K562 (cell line): Measurements from ENCODE around the gene PTPN9. TPM values are rescaled to one million over a fixed set of nuclear protein-coding genes. Genes with fewer than 3 reads are reported as not detected.

ENCODE experiments used
- ATAC-seq: fragments of 200-7000 bp; cut with Tn5 transposase; 3 replicates; pipeline ENCODE4 v1.9.1; 2020; ENCODE audit warnings: moderate library complexity
- BruUV-seq: library from RNA; stranded (reverse); fragments of 400-500 nt; replicated peaks from 2 replicates; lab custom pipeline; 2021; lab: Mats Ljungman, UMichigan
- CTCF ChIA-PET: fragments of 300-600 bp; formaldehyde crosslinking; extraction: SDS; loops from one replicate; lab custom pipeline; 2021; ENCODE audit warnings: low intra/inter-chr PET ratio; lab: Yijun Ruan, JAX
- POLR2A ChIA-PET: fragments of 300-600, 350-650 bp; sonication (Branson Sonifier 250); formaldehyde crosslinking; extraction: SDS; loops from one replicate; lab custom pipeline; 2021; ENCODE audit warnings: antibody characterized with exemption, inconsistent platforms; lab: Yijun Ruan, JAX
- DNase-seq, 4 experiments: peaks; one replicate each; pipeline versions ENCODE4 v3.0.0 to v3.0.0-alpha.2; 2011 to 2018; ENCODE audit warnings: low spot score in 3 of 4, mixed read lengths in 3 of 4; ENCODE audit errors: extremely low read depth in 1 of 4
- FAIRE-seq: peaks from 2 replicates; lab custom pipeline; 2011; peaks lifted over from hg19 to GRCh38; lab: Jason Lieb, UNC
- H2AFZ ChIP-seq: 2 replicates; pipeline ENCODE4 v1.6.0; 2011; ENCODE audit warnings: low read depth, low read length, control low read depth, inconsistent platforms
- H3K27ac ChIP-seq: fragments of 200-600 bp; 3 replicates; pipeline ENCODE4 v1.8.0; 2011; ENCODE audit warnings: low read depth, mild to moderate bottlenecking, control low read depth, inconsistent platforms, low read length, moderate library complexity, mixed read lengths; ENCODE audit errors: extremely low read depth
- H3K27me3 ChIP-seq, 2 experiments: fragments of 300-600 bp in 1 of 2; 2 replicates in 1 of 2; 3 replicates in 1 of 2; pipeline versions ENCODE4 v1.6.0 to v1.8.0; 2011; ENCODE audit warnings: inconsistent platforms in 2 of 2, low read length in 2 of 2, mild to moderate bottlenecking in 1 of 2, mixed read lengths in 1 of 2, moderate library complexity in 1 of 2; ENCODE audit not compliant: control insufficient read depth in 2 of 2, insufficient read depth in 2 of 2
- H3K36me3 ChIP-seq: fragments of 300-600 bp; 3 replicates; pipeline ENCODE4 v1.8.0; 2011; ENCODE audit warnings: mild to moderate bottlenecking, low read length, inconsistent platforms; ENCODE audit not compliant: control insufficient read depth, insufficient read depth
- H3K4me1 ChIP-seq, 2 experiments: fragments of 200-600 bp in 1 of 2; replicated peaks in 1 of 2; 2 replicates in 1 of 2; 3 replicates in 1 of 2; pipeline versions ENCODE4 v1.5.1 to v1.8.0; 2011; ENCODE audit warnings: inconsistent platforms in 2 of 2, low read length in 2 of 2, mild to moderate bottlenecking in 1 of 2, mixed read lengths in 1 of 2, moderate library complexity in 1 of 2; ENCODE audit not compliant: control insufficient read depth in 2 of 2, insufficient read depth in 2 of 2
- H3K4me2 ChIP-seq: 2 replicates; pipeline ENCODE4 v1.6.1; 2011; ENCODE audit warnings: low read length, control low read depth, inconsistent platforms, mixed read lengths; ENCODE audit not compliant: insufficient read depth
- H3K4me3 ChIP-seq: fragments of 200-600 bp; sonication (generic), shearing (Covaris generic); 2 replicates; pipeline ENCODE4 v1.5.1; 2016; ENCODE audit warnings: control low read depth, inconsistent platforms
- H3K79me2 ChIP-seq: fragments of 200-600 bp; 3 replicates; pipeline ENCODE4 v1.8.0; 2011; ENCODE audit warnings: low read length, inconsistent platforms; ENCODE audit not compliant: control insufficient read depth, insufficient read depth
- H3K9ac ChIP-seq, 2 experiments: 2 replicates each; pipeline versions ENCODE4 v1.6.0 to v1.6.1; 2011; ENCODE audit warnings: low read depth in 2 of 2, low read length in 2 of 2, control low read depth in 1 of 2, inconsistent platforms in 1 of 2, mild to moderate bottlenecking in 1 of 2, mixed read lengths in 1 of 2; ENCODE audit not compliant: insufficient read depth in 1 of 2
- H3K9me1 ChIP-seq: one replicate; pipeline ENCODE4 v1.6.0; 2011; ENCODE audit warnings: inconsistent platforms, mild to moderate bottlenecking, low read length, moderate library complexity; ENCODE audit not compliant: control insufficient read depth, insufficient read depth
- H3K9me3 ChIP-seq: replicated peaks from 2 replicates; pipeline ENCODE4 v1.5.1; 2011; ENCODE audit warnings: low read depth, low read length, inconsistent platforms; ENCODE audit not compliant: control insufficient read depth, insufficient read depth
- H4K20me1 ChIP-seq: replicated peaks from 2 replicates; pipeline ENCODE4 v1.6.1; 2011; ENCODE audit warnings: low read length, inconsistent platforms, mixed read lengths; ENCODE audit not compliant: control insufficient read depth, insufficient read depth
- BCOR ChIP-seq: fragments of 450-650 bp; IDR thresholded peaks from 2 replicates; pipeline ENCODE4 v1.6.1; 2016
- HDAC2 ChIP-seq: fragments of 450-650 bp; IDR thresholded peaks from 2 replicates; pipeline ENCODE4 v1.6.1; 2016; ENCODE audit warnings: mild to moderate bottlenecking
- MEIS2 ChIP-seq: fragments of 450-650 bp; IDR thresholded peaks from 2 replicates; pipeline ENCODE4 v1.6.1; 2014; ENCODE audit warnings: mild to moderate bottlenecking; ENCODE audit not compliant: partially characterized antibody
- MTA1 ChIP-seq: fragments of 450-650 bp; IDR thresholded peaks from 2 replicates; pipeline ENCODE4 v1.6.1; 2017; ENCODE audit warnings: borderline replicate concordance
- MYC ChIP-seq, 2 experiments: fragments of 250-450 bp in 1 of 2; sonication (Bioruptor Pico) in 1 of 2; IDR thresholded peaks; 2 replicates each; pipeline versions ENCODE4 v1.5.1 to v1.6.1; 2012 to 2021; ENCODE audit warnings: low read depth in 2 of 2, borderline replicate concordance in 1 of 2, improper control_type of control experiment in 1 of 2, low read length in 1 of 2, mild to moderate bottlenecking in 1 of 2, moderate library complexity in 1 of 2
- MYNN ChIP-seq, 2 experiments: sonication (generic); formaldehyde crosslinking in 1 of 2; IDR thresholded peaks; 2 replicates each; pipeline versions ENCODE4 v1.5.0 to v1.6.1; 2016 to 2020; ENCODE audit warnings: antibody characterized with exemption in 1 of 2, missing genetic modification reagents in 1 of 2
- SRF ChIP-seq, 2 experiments: fragments of 250-450, 450-650 bp in 1 of 2; sonication (Bioruptor Pico) in 1 of 2; sonication (generic) in 1 of 2; formaldehyde crosslinking; IDR thresholded peaks; 2 replicates each; pipeline versions ENCODE4 v1.5.0 to v1.5.1; 2020 to 2022; ENCODE audit warnings: mild to moderate bottlenecking in 1 of 2, missing genetic modification reagents in 1 of 2
- YBX1 ChIP-seq: fragments of 450-650 bp; IDR thresholded peaks from 2 replicates; pipeline ENCODE4 v1.7.1; 2016; ENCODE audit warnings: mild to moderate bottlenecking
- ZKSCAN8 ChIP-seq: fragments of 200-800 bp; sonication (Bioruptor generic); IDR thresholded peaks from 2 replicates; pipeline ENCODE4 v1.6.1; 2016; ENCODE audit warnings: missing genetic modification characterization, missing compliant biosample characterization
- ZNF75A ChIP-seq: fragments of 450-650 bp; formaldehyde crosslinking; IDR thresholded peaks from 2 replicates; pipeline ENCODE4 v1.4.0; 2020; ENCODE audit warnings: mild to moderate bottlenecking
- WGBS: fragments of 100-300 bp; shearing (Covaris generic); methylation state at CpG from one replicate; pipeline ENCODE4 v1.1.6; 2016; ENCODE audit warnings: low coverage, mixed read lengths; ENCODE audit not compliant: insufficient coverage; ENCODE audit errors: missing lambda C conversion rate; 5-methylcytosine and 5-hydroxymethylcytosine counted together
- in situ Hi-C: fragments of 300-500 bp; cut with MboI; formaldehyde crosslinking; loops from 4 replicates; pipeline ENCODE4 v1.15.0; 2018; ENCODE audit warnings: inconsistent platforms, mixed read lengths
- intact Hi-C: fragments of 100-400 bp; cut with micrococcal nuclease; formaldehyde crosslinking; loops from 2 replicates; pipeline ENCODE4 v1.14.2; 2022
- polyA plus RNA-seq, 8 experiments: library from polyadenylated mRNA; depleted of rRNA in 4 of 8; stranded (reverse) in 5 of 8; unstranded in 3 of 8; fragments of >200 nt; fragmentation: Nextera tagmentation in 2 of 8; fragmentation: Illumina TruSeq in 1 of 8; extraction: Ambion mirVana in 2 of 8; extraction: Trizol in 1 of 8; gene quantifications; 2 replicates each; pipeline versions ENCODE4 v1.2.1 to v1.2.3, GENCODE V29; 2011 to 2014; ENCODE audit warnings: inconsistent platforms in 1 of 8, missing spikeins in 1 of 8
- total RNA-seq, 7 experiments: library from RNA; depleted of rRNA in 6 of 7; stranded (reverse); fragments of >200 nt in 6 of 7; fragmentation: Illumina TruSeq in 2 of 7; extraction: Trizol in 2 of 7; gene quantifications; 2 replicates each; pipeline versions ENCODE4 v1.2.1 to v1.2.3, GENCODE V29; 2011 to 2021; ENCODE audit warnings: low replicate concordance in 1 of 7
- TF ChIP-seq, protein P1 (sequence below): IDR thresholded peaks from 2 replicates; pipeline ENCODE4 v1.6.1; 2014; ENCODE audit warnings: antibody characterized with exemption
- TF ChIP-seq, protein P2 (sequence below): fragments of 450-650 bp; IDR thresholded peaks from 2 replicates; pipeline ENCODE4 v1.6.1; 2016
- TF ChIP-seq, protein P3 (sequence below): sonication (generic); formaldehyde crosslinking; IDR thresholded peaks from 2 replicates; pipeline ENCODE4 v1.8.0; 2023; ENCODE audit warnings: mild to moderate bottlenecking, missing genetic modification reagents
- TF ChIP-seq, protein P4 (sequence below), 2 experiments: fragments of 450-650 bp in 1 of 2; IDR thresholded peaks; 2 replicates each; pipeline ENCODE4 v1.6.1; 2011 to 2017; ENCODE audit warnings: low read depth in 2 of 2, antibody characterized with exemption in 1 of 2, borderline replicate concordance in 1 of 2, low read length in 1 of 2, mild to moderate bottlenecking in 1 of 2, mixed read lengths in 1 of 2; ENCODE audit not compliant: control insufficient read depth in 1 of 2

PTPN9 gene
- total and polyA plus RNA-seq, 9 of the 15 experiments (the other 6 are each of a cell fraction or from before 2014, with no cell fraction given): 5.0 to 24.0 (median 14.2) TPM

DNA sequence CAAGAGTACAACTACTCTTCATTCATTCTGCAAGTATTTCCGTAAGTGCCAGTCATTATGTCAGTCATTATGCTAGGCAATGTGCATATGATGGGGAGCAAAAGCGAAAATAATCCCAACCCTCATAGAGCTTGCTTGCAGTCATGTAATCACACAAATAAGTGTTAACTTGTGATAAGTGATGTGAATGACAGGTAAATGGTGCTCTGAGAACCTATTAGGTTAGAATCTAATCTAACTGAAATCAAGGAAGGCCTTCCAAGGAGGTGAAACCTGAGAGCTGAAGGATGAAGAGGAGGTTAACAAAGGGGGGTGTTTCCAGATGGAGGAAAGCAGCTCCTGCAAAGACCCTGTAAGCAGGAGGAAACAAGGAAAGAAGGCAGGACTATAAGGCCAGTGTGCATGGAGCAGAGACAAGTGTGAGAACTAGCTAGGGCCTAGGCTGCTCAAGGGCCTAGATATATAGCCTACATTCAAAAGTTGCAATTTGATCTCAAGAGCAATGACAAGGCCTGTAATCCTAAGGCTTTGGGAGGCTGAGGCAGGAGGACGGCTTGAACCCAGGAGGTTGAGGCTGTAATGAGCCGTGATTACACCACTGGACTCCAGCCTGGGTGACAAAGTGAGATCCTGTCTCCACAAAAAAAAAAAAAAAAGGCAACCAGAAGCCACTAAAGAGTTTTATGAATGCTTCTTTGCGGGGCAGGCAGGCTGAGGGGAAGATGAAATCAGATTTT lies 5.3 kb downstream of the PTPN9 start:
- in situ Hi-C loops (no loop called here), intact Hi-C loops (no loop called here)
- H3K4me3 ChIP-seq: no peak overlapping the region
- FAIRE-seq (no peak), DNase-seq (no peak), ATAC-seq (no peak; the same call in 2 of the 3 replicates)
- no peaks in the 10 kb centered on the region for H3K9me3 ChIP-seq
- peaks cover 5% of the 10 kb centered on the region for H3K9me1 ChIP-seq
- 0 out of 3 replicates have a peak overlapping the region, but pooled peaks have one; percentile 14 for H3K27ac ChIP-seq
- peaks cover 64% of the 10 kb centered on the region for H3K79me2 ChIP-seq
- no peak overlapping the region for H2AFZ ChIP-seq
- H3K9ac ChIP-seq: no peak overlapping the region
- H3K27me3 ChIP-seq: no peaks in the 10 kb centered on the region
- ChIA-PET CTCF (no interaction called here), POLR2A (interaction anchor here (0.7 to 1.5 kb wide), 2 partner anchors 8 to 122 kb away, joined by 3 to 4 read pairs; partner anchors contain the start of gene SIN3A)
- H3K4me1 ChIP-seq: peaks cover 7 to 13% of the 10 kb centered on the region in 2 experiments; a peak in 3 of 5 replicates
- peaks cover 8% of the 10 kb centered on the region; the same call in 1 of the 3 replicates for H3K36me3 ChIP-seq
- no peaks in the 10 kb centered on the region for H4K20me1 ChIP-seq
- BruUV-seq: no TSS peak
- 73% methylated on average over 5 of the region's 5 CpGs for WGBS
- H3K4me2 ChIP-seq: no peak overlapping the region
- 0 out of 2 replicates have a peak, but pooled peaks have one; percentile 19 for TF ChIP-seq HDAC2
- TF ChIP-seq SRF (CRISPR knock-in tag; IDR thresholded peaks at IDR 0.05): no peak
- no peak for TF ChIP-seq MTA1
- TF ChIP-seq, protein P1, sequence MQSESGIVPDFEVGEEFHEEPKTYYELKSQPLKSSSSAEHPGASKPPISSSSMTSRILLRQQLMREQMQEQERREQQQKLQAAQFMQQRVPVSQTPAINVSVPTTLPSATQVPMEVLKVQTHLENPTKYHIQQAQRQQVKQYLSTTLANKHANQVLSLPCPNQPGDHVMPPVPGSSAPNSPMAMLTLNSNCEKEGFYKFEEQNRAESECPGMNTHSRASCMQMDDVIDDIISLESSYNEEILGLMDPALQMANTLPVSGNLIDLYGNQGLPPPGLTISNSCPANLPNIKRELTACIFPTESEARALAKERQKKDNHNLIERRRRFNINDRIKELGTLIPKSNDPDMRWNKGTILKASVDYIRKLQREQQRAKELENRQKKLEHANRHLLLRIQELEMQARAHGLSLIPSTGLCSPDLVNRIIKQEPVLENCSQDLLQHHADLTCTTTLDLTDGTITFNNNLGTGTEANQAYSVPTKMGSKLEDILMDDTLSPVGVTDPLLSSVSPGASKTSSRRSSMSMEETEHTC: no peak
- TF ChIP-seq, protein P2, sequence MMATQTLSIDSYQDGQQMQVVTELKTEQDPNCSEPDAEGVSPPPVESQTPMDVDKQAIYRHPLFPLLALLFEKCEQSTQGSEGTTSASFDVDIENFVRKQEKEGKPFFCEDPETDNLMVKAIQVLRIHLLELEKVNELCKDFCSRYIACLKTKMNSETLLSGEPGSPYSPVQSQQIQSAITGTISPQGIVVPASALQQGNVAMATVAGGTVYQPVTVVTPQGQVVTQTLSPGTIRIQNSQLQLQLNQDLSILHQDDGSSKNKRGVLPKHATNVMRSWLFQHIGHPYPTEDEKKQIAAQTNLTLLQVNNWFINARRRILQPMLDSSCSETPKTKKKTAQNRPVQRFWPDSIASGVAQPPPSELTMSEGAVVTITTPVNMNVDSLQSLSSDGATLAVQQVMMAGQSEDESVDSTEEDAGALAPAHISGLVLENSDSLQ: peak; percentile 61
- no peak for TF ChIP-seq ZKSCAN8 (CRISPR knock-in tag)
- peak; percentile 50 for TF ChIP-seq MEIS2
- TF ChIP-seq, protein P3, sequence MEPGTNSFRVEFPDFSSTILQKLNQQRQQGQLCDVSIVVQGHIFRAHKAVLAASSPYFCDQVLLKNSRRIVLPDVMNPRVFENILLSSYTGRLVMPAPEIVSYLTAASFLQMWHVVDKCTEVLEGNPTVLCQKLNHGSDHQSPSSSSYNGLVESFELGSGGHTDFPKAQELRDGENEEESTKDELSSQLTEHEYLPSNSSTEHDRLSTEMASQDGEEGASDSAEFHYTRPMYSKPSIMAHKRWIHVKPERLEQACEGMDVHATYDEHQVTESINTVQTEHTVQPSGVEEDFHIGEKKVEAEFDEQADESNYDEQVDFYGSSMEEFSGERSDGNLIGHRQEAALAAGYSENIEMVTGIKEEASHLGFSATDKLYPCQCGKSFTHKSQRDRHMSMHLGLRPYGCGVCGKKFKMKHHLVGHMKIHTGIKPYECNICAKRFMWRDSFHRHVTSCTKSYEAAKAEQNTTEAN (CRISPR knock-in tag): no peak
- TF ChIP-seq MYNN (IDR thresholded peaks at IDR 0.05): no peak
- TF ChIP-seq MYNN (CRISPR knock-in tag; IDR thresholded peaks at IDR 0.05): no peak
- no peak for TF ChIP-seq ZNF75A (CRISPR knock-in tag)
- TF ChIP-seq BCOR: 0 out of 2 replicates have a peak, but pooled peaks have one; percentile 29
- no peak for TF ChIP-seq YBX1
- TF ChIP-seq, protein P4, sequence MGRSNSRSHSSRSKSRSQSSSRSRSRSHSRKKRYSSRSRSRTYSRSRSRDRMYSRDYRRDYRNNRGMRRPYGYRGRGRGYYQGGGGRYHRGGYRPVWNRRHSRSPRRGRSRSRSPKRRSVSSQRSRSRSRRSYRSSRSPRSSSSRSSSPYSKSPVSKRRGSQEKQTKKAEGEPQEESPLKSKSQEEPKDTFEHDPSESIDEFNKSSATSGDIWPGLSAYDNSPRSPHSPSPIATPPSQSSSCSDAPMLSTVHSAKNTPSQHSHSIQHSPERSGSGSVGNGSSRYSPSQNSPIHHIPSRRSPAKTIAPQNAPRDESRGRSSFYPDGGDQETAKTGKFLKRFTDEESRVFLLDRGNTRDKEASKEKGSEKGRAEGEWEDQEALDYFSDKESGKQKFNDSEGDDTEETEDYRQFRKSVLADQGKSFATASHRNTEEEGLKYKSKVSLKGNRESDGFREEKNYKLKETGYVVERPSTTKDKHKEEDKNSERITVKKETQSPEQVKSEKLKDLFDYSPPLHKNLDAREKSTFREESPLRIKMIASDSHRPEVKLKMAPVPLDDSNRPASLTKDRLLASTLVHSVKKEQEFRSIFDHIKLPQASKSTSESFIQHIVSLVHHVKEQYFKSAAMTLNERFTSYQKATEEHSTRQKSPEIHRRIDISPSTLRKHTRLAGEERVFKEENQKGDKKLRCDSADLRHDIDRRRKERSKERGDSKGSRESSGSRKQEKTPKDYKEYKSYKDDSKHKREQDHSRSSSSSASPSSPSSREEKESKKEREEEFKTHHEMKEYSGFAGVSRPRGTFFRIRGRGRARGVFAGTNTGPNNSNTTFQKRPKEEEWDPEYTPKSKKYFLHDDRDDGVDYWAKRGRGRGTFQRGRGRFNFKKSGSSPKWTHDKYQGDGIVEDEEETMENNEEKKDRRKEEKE (IDR thresholded peaks at IDR 0.05; ENCODE audit: borderline replicate concordance in 1 of 2, control insufficient read depth in 1 of 2, low read depth in 2 of 2, low read length in 1 of 2): no peak
- TF ChIP-seq MYC (IDR thresholded peaks at IDR 0.05; ENCODE audit: low read depth, low read length): no peak
- no peak for TF ChIP-seq MYC (CRISPR knock-in tag; IDR thresholded peaks at IDR 0.05; ENCODE audit: borderline replicate concordance, low read depth)
